Epithelial cell of proximal tubule (primary cell): ENCODE data around the gene GAPVD1. TPM values are rescaled to one million over a fixed set of nuclear protein-coding genes. Genes with fewer than 3 reads are reported as not detected.

Experiments used
- DNase-seq: peaks from one replicate; pipeline ENCODE4 v3.0.0-alpha.2; 2011; ENCODE audit warnings: low read depth
- H3K4me3 ChIP-seq: 2 replicates; pipeline ENCODE4 v1.5.1; 2011; ENCODE audit warnings: low read depth, mild to moderate bottlenecking, low read length
- CTCF ChIP-seq: conservative IDR thresholded peaks from 2 replicates; pipeline ENCODE4 v1.5.1; 2012; ENCODE audit warnings: low read depth, mild to moderate bottlenecking, low read length
- total RNA-seq: library from RNA; depleted of rRNA; stranded (reverse); fragments of >200 nt; gene quantifications from 2 replicates; pipeline ENCODE4 v1.2.3, GENCODE V29; 2015

Gene GAPVD1
- total RNA-seq, 1 donor from 2014 or later: 18.2 TPM

- H3K4me3 ChIP-seq: peak overlapping the region; percentile 26
- TF ChIP-seq CTCF: peak; percentile 80
- no peak for DNase-seq
Observed at GRCh38 chr9:125374443-125375309, 113.0 kb downstream of the GAPVD1 start.

- no peak for DNase-seq
- TF ChIP-seq CTCF: no peak
- no peak overlapping the region for H3K4me3 ChIP-seq
Observed at GRCh38 chr9:125375820-125376219, 114.2 kb downstream of the GAPVD1 start.

DNA sequence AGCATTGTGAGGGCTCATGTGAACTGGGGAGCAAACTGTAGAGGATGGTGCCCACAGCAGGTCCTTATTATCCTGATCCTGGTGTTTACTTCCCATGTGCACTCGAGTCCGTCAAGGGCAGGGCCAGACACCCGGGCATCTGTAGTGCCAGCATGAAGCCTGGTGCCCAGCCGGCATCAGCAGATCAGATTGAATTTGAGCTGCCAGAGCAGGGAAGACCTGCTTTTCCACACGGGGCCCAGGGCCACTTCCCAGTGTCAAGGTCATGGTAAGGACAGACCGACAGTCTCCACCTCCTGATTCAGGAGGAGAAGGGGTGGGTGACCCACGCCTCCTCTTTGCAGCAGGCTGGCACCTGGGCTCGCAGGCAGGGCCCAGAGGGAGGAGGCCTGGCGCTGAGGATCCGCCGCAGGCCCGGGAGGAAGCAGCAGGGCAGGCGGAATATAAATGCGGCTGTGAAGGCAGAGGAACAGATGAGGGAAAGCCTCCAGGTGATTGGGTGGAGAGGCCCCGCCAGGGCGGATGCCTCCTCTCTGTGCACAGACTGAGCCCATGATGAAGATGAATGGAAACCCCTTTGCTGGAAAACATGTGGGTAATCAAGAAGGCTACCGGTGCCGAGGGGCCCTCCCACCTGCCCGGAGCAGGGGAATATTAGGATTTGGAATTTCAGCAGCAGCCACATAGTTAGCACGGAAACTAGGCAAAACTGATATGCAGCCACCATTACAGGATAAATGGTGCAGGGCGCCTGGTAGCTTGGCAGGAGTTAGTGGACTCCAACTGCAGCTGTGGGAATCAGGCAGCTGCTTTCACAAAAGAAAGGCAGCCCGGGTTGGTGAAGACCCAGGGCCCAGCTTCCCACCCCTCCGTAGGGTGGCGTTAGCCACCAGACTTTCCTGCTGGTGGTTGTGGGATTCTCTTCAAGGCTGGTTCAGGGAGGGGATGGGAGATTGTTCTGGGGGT lies 114.9 kb downstream of the GAPVD1 start:
- H3K4me3 ChIP-seq: no peak overlapping the region
- no peak for DNase-seq
- no peak for TF ChIP-seq CTCF

- no peak overlapping the region for H3K4me3 ChIP-seq
- no peak for DNase-seq
- no peak for TF ChIP-seq CTCF
Observed at GRCh38 chr9:125377584-125378250, 116.1 kb downstream of the GAPVD1 start.

DNA sequence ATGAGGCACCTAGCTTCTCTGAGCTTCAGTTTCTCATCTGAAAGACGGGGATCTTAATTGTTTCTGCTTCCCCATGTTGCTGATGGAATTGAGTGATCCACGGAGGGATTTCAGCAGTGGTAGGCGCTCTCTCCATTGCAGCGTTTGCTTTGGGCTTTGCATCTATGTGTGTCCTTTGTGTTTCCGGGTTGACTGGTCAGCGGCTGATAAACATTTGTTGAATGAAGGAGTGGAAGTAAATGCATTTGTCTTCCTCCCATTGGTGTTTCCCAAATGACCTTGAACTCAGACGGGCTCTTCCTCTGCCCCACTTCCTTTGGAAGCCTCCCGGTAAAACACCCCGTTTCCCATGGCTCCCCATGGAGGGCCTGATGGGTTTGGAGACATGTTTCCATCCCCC lies 117.2 kb downstream of the GAPVD1 start:
- no peak for DNase-seq
- no peak overlapping the region for H3K4me3 ChIP-seq
- no peak for TF ChIP-seq CTCF

DNA sequence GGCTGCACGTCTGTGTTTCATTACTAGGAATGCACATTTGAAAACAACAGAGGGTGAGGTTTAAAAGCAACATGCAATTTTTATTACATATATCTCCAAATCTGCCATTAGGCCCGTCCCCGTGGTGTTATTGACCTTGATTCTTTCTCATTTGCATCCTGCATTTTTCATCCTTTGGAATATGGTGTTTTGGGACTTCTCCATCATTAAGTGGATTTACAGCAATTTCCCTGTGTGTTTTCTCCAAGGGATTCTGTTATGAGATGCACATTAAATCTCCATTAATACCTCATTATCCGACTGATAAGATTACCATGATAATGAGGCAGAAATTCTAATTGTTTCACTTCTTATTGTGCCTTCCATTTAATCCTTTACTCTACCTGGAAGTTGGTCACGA lies 117.6 kb downstream of the GAPVD1 start:
- no peak for DNase-seq
- TF ChIP-seq CTCF: no peak

More for the DNA sequence above, 117.6 kb downstream of the GAPVD1 start:
- H3K4me3 ChIP-seq: no peak overlapping the region
